ENCODE measurements around the gene ST6GAL1. TPM values are rescaled to one million over a fixed set of nuclear protein-coding genes. Genes with fewer than 3 reads are reported as not detected.
"Not testable (repeated sequence)": the region's sequence is repeated elsewhere in the genome, so short reads cannot be mapped to it uniquely, and the experiment has no call there.

The ST6GAL1 gene
- total and polyA plus RNA-seq, 9 donors = 9.4 to 17.3 (median 13.0) TPM

DNA sequence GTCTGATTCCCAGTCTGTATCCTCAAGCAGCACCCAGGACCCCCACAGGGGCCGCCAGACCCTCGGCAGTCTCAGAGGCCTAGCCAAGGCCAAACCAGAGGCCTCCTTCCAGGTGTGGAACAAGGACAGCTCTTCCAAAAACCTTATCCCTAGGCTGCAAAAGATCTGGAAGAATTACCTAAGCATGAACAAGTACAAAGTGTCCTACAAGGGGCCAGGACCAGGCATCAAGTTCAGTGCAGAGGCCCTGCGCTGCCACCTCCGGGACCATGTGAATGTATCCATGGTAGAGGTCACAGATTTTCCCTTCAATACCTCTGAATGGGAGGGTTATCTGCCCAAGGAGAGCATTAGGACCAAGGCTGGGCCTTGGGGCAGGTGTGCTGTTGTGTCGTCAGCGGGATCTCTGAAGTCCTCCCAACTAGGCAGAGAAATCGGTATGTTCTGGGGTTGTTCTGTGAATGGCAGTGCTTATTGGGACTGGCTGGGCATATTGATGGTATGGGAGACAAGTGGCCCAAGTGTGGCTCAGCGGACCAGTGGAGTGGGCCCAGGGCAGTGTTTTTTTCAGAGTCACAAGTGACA, 112.6 kb downstream of the ST6GAL1 start:
- no peak overlapping the region for H3K27ac ChIP-seq (ENCODE audit: low read length)
- no peaks in the 10 kb centered on the region for H3K27me3 ChIP-seq (ENCODE audit: control insufficient read depth, insufficient read depth, low read length)
- no peak for DNase-seq
- H3K4me1 ChIP-seq (ENCODE audit: control insufficient read depth, insufficient read depth, low read length) = no peaks in the 10 kb centered on the region
- H3K4me3 ChIP-seq (ENCODE audit: low read length) = no peak overlapping the region
- H3K9me3 ChIP-seq (replicated peaks; ENCODE audit: control insufficient read depth, low read depth, low read length) = no peaks in the 10 kb centered on the region
- 96% methylated on average over 7 of the region's 8 CpGs for WGBS (ENCODE audit: insufficient coverage)
- H3K36me3 ChIP-seq (ENCODE audit: control insufficient read depth, insufficient read depth, low read length) = peaks cover 4% of the 10 kb centered on the region

DNA sequence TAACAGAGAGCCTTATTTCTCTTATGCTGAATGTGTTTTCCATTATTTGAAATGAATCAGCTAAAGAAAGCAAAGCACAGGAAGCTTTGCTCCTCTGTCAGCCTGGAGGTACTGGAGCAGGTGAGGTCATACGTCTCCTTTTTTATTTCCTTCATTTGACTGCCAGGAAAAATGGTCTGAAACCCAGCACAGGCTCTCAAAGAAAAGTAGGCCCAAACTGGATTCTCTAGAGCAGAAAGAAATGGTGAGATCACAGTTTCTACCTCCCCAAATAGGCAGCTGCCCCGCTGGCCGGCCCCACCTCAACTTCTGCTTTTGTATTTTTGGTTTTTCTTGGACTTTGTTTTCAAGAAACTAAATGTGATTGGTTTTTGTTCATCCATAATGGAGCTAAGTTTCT, 113.9 kb downstream of the ST6GAL1 start:
- H3K27ac ChIP-seq (ENCODE audit: low read length) = peak overlapping the region; percentile 29
- WGBS (ENCODE audit: insufficient coverage) = no CpG with 5 or more reads among the region's 3 CpGs

DNA sequence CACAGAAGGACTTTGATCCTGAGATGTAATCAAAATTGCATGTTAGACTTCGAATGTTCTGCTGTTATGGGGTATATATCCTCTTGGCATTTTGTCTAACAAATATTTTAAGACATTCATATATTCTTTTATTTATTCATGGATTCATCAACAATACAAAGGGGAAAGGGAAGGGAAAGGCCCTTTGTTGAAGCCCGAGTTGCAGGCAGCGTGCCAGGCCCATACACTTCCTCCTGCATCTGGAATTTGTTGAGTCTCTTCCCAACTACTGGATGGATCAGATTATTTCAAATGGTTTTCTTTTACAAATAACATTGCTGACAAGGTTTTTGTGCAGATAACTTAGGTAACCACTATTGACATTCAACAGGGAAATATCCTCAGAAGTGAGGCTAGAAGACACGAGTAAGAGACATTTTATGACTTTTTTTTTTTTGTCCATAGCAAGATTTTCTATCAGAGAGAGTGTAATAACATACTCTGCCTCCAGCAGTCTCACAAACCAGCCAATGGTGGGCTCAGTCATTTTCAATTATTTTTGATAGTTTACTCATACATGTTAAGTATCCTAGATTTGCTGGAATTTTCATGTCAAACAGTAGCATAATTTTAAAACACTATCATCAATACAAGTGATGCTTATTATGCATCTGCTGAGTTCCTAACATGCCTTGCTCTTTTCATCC, 114.7 kb downstream of the ST6GAL1 start:
- DNase-seq = peak; percentile 59
- H3K4me1 ChIP-seq (ENCODE audit: control insufficient read depth, insufficient read depth, low read length) = no peaks in the 10 kb centered on the region
- no peak overlapping the region for H3K4me3 ChIP-seq (ENCODE audit: low read length)
- H3K27me3 ChIP-seq (ENCODE audit: control insufficient read depth, insufficient read depth, low read length) = no peaks in the 10 kb centered on the region
- H3K9me3 ChIP-seq (replicated peaks; ENCODE audit: control insufficient read depth, low read depth, low read length) = no peaks in the 10 kb centered on the region
- H3K36me3 ChIP-seq (ENCODE audit: control insufficient read depth, insufficient read depth, low read length) = peaks cover 4% of the 10 kb centered on the region
- no CpG with 5 or more reads among the region's 4 CpGs for WGBS (ENCODE audit: insufficient coverage)
- H3K27ac ChIP-seq (ENCODE audit: low read length) = no peak overlapping the region

More for the DNA sequence above, 113.9 kb downstream of the ST6GAL1 start:
- peaks cover 4% of the 10 kb centered on the region for H3K36me3 ChIP-seq (ENCODE audit: control insufficient read depth, insufficient read depth, low read length)
- no peaks in the 10 kb centered on the region for H3K27me3 ChIP-seq (ENCODE audit: control insufficient read depth, insufficient read depth, low read length)
- peak; percentile 44 for DNase-seq
- H3K9me3 ChIP-seq (replicated peaks; ENCODE audit: control insufficient read depth, low read depth, low read length) = no peaks in the 10 kb centered on the region
- no peaks in the 10 kb centered on the region for H3K4me1 ChIP-seq (ENCODE audit: control insufficient read depth, insufficient read depth, low read length)
- H3K4me3 ChIP-seq (ENCODE audit: low read length) = no peak overlapping the region

DNA sequence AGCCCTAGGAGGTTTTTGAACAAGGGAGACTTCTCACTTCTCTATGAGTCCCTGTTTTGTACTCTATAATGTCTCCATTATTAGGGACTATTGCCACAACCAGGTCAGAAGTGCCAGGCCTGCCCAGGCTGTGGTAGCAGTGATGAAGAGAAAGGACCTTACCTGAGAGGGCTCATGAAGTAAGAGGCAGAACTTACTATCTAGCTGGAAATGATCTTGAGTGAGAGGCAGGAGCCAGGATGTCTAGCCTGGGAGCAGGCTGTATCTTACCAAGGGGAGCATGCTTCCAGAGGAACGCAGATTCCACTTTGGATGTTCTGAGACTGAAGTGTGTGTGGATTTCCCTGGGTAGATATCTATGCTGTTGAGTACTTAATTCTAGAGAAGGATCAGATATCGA, 115.7 kb downstream of the ST6GAL1 start:
- WGBS (ENCODE audit: insufficient coverage) = 100% methylated on average over 1 of the region's 2 CpGs
- H3K27me3 ChIP-seq (ENCODE audit: control insufficient read depth, insufficient read depth, low read length) = no peaks in the 10 kb centered on the region
- H3K4me3 ChIP-seq (ENCODE audit: low read length) = no peak overlapping the region
- H3K27ac ChIP-seq (ENCODE audit: low read length) = no peak overlapping the region
- H3K36me3 ChIP-seq (ENCODE audit: control insufficient read depth, insufficient read depth, low read length) = peaks cover 4% of the 10 kb centered on the region
- DNase-seq = no peak
- no peaks in the 10 kb centered on the region for H3K9me3 ChIP-seq (replicated peaks; ENCODE audit: control insufficient read depth, low read depth, low read length)
- H3K4me1 ChIP-seq (ENCODE audit: control insufficient read depth, insufficient read depth, low read length) = no peaks in the 10 kb centered on the region

DNA sequence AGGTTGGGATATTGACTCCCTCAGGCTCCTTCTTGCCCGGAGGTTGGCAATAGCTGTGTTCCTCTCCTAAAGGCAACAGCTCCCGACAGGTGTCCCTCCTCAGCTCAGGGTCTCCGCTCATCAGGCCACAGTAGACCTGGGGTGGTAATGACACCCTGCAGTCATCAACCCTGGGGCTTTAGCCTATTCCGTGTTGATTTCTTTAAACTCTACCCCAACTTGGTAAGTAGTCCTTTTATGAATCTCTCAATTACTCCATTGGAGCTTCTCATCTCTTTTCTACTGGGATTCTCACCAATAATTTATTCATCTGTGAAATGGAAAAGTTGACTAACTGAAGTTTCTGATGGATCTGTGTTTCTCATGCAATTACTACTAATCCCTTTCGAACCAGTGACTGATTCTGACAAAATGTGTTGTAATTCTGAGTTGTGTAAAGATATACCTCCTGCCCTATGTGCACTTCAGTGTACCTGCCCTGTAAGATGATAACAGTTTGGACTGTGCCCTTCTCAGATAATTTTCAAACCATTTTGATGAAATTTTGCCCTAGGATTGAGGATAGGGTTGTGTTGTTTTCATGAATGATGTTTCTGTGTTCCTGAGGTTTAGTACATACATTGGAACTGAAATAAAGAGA, 119.3 kb downstream of the ST6GAL1 start:
- Histone ChIP-seq H3K27me3 (ENCODE audit: control insufficient read depth, insufficient read depth, low read length) (no peaks in the 10 kb centered on the region), H3K36me3 (ENCODE audit: control insufficient read depth, insufficient read depth, low read length) (no peaks in the 10 kb centered on the region), H3K4me3 (ENCODE audit: low read length) (no peak overlapping the region), H3K4me1 (ENCODE audit: control insufficient read depth, insufficient read depth, low read length) (no peaks in the 10 kb centered on the region), H3K9me3 (replicated peaks; ENCODE audit: control insufficient read depth, low read depth, low read length) (no peaks in the 10 kb centered on the region), H3K27ac (ENCODE audit: low read length) (no peak overlapping the region)
- no peak for DNase-seq
- 100% methylated on average over 2 of the region's 5 CpGs for WGBS (ENCODE audit: insufficient coverage)

DNA sequence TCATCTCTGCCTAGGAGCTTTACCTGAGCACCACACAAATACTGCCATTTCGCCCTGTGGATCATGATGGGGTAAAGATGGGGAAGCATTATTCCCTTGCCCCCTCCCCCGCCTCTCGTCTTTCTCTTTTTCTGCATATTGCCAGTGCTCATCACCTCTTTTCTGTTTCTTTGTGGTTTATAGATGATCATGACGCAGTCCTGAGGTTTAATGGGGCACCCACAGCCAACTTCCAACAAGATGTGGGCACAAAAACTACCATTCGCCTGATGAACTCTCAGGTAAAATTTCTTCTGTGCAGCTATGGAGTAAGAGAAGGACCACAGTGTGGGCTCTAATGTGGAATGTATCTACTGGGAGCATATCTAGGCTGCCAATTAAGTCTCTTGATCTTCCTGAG, 120.7 kb downstream of the ST6GAL1 start:
- Histone ChIP-seq H3K36me3 (ENCODE audit: control insufficient read depth, insufficient read depth, low read length) (no peaks in the 10 kb centered on the region), H3K27ac (ENCODE audit: low read length) (no peak overlapping the region), H3K27me3 (ENCODE audit: control insufficient read depth, insufficient read depth, low read length) (no peaks in the 10 kb centered on the region), H3K9me3 (replicated peaks; ENCODE audit: control insufficient read depth, low read depth, low read length) (no peaks in the 10 kb centered on the region), H3K4me3 (ENCODE audit: low read length) (no peak overlapping the region), H3K4me1 (ENCODE audit: control insufficient read depth, insufficient read depth, low read length) (no peaks in the 10 kb centered on the region)
- no CpG with 5 or more reads among the region's 5 CpGs for WGBS (ENCODE audit: insufficient coverage)
- DNase-seq = no peak

DNA sequence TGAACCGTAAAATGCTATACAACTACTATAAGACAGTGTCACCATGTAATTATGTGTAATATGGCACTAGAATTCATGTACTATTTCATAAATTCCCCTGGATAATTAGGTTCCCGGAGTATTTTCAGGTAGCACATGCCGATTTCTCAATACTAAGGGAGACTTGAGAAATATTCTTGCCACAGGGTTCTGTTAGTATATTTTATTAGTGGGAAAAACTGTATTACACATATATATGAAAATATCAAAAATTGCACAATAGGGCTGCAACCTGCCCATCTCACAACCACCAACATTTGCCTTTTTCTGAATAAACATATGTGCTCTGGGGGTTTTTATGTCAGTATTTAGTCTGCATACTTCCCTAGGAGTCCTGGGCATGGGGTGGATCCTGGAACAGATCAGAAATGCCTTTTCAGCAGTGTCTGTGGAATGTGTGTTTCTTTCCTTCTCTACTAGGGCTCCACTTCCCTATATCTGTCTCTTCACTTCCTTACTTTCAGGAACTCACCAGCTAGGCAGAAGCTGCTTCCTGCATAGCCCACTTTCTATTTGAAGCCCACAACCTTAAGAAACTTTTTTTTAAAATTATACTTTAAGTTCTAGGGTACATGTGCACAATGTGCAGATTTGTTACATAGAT, 121.5 kb downstream of the ST6GAL1 start:
- no peaks in the 10 kb centered on the region for H3K4me1 ChIP-seq (ENCODE audit: control insufficient read depth, insufficient read depth, low read length)
- H3K4me3 ChIP-seq (ENCODE audit: low read length) = no peak overlapping the region
- no CpG with 5 or more reads among the region's 3 CpGs for WGBS (ENCODE audit: insufficient coverage)
- H3K27me3 ChIP-seq (ENCODE audit: control insufficient read depth, insufficient read depth, low read length) = no peaks in the 10 kb centered on the region
- H3K36me3 ChIP-seq (ENCODE audit: control insufficient read depth, insufficient read depth, low read length) = no peaks in the 10 kb centered on the region
- H3K27ac ChIP-seq (ENCODE audit: low read length) = no peak overlapping the region
- no peaks in the 10 kb centered on the region for H3K9me3 ChIP-seq (replicated peaks; ENCODE audit: control insufficient read depth, low read depth, low read length)
- DNase-seq = peak; percentile 54

DNA sequence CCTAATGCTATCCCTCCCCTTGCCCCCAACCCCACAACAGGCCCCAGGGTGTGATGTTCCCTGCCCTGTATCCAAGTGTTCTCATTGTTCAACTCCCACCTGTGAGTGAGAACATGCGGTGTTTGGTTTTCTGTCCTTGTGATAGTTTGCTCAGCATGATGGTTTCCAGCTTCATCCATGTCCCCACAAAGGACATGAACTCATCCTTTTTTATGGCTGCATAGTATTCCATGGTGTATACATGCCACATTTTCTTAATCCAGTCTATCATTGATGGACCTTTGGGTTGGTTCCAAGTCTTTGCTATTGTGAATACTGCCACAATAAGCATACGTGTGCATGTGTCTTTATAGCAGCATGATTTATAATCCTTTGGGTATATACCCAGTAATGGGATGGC, 122.1 kb downstream of the ST6GAL1 start:
- no CpG with 5 or more reads among the region's 2 CpGs for WGBS (ENCODE audit: insufficient coverage)
- H3K4me1 ChIP-seq (ENCODE audit: control insufficient read depth, insufficient read depth, low read length); DNase-seq; H3K4me3 ChIP-seq (ENCODE audit: low read length); H3K27me3 ChIP-seq (ENCODE audit: control insufficient read depth, insufficient read depth, low read length); H3K36me3 ChIP-seq (ENCODE audit: control insufficient read depth, insufficient read depth, low read length); H3K9me3 ChIP-seq (replicated peaks; ENCODE audit: control insufficient read depth, low read depth, low read length); H3K27ac ChIP-seq (ENCODE audit: low read length): not testable (repeated sequence)

DNA sequence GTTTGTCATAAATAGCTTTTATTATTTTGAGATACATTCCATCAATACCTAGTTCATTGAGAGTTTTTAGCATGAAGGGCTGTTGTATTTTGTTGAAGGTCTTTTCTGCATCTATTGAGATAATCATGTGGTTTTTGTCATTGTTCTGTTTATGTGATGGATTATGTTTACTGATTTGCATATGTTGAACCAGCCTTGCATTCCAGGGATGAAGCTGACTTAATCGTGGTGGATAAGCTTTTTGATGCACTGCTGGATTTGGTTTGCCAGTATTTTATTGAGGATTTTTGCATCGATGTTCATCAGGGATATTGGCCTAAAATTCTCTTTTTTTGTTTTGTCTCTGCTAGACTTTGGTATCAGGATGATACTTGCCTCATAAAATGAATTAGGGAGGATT, 124.1 kb downstream of the ST6GAL1 start:
- not testable (repeated sequence) for H3K27me3 ChIP-seq (ENCODE audit: control insufficient read depth, insufficient read depth, low read length); DNase-seq; H3K9me3 ChIP-seq (replicated peaks; ENCODE audit: control insufficient read depth, low read depth, low read length); H3K4me1 ChIP-seq (ENCODE audit: control insufficient read depth, insufficient read depth, low read length); H3K27ac ChIP-seq (ENCODE audit: low read length); H3K4me3 ChIP-seq (ENCODE audit: low read length); H3K36me3 ChIP-seq (ENCODE audit: control insufficient read depth, insufficient read depth, low read length)
- 100% methylated on average over 1 of the region's 2 CpGs for WGBS (ENCODE audit: insufficient coverage)

DNA sequence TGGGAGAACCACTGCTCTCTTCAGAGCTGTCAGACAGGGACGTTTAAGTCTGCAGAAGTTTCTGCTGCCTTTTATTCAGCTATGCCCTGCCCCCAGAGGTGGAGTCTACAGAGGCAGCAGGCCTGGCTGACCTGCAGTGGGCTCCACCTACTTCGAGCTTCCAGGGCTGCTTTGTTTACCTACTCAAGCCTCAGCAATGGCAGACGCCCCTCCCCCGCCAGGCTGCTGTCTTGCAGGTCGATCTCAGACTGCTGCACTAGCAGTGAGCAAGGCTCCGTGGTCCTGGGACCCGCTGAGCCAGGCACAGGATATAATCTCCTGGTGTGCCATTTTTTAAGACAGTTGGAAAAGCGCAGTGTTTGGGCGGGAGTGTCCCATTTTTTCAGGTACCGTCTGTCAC, 127.5 kb downstream of the ST6GAL1 start:
- H3K36me3 ChIP-seq (ENCODE audit: control insufficient read depth, insufficient read depth, low read length); H3K9me3 ChIP-seq (replicated peaks; ENCODE audit: control insufficient read depth, low read depth, low read length); H3K27ac ChIP-seq (ENCODE audit: low read length); DNase-seq; H3K4me3 ChIP-seq (ENCODE audit: low read length); H3K27me3 ChIP-seq (ENCODE audit: control insufficient read depth, insufficient read depth, low read length); H3K4me1 ChIP-seq (ENCODE audit: control insufficient read depth, insufficient read depth, low read length): not testable (repeated sequence)
- 91% methylated on average over 10 of the region's 10 CpGs for WGBS (ENCODE audit: insufficient coverage)

Measured in muscle of leg (tissue), 11 donors.